HG02981 (cell line): ENCODE measurements around the gene GRIK3.
"Not testable (repeated sequence)": the region's sequence is repeated elsewhere in the genome, so short reads cannot be mapped to it uniquely, and the experiment has no call there.

Source experiments
- ATAC-seq: cut with Tn5 transposase; IDR thresholded peaks from one replicate; pipeline ENCODE4 v1.9.1; 2021; ENCODE audit warnings: mild to moderate bottlenecking, moderate library complexity; ENCODE audit not compliant: unreplicated experiment

The GRIK3 gene

DNA sequence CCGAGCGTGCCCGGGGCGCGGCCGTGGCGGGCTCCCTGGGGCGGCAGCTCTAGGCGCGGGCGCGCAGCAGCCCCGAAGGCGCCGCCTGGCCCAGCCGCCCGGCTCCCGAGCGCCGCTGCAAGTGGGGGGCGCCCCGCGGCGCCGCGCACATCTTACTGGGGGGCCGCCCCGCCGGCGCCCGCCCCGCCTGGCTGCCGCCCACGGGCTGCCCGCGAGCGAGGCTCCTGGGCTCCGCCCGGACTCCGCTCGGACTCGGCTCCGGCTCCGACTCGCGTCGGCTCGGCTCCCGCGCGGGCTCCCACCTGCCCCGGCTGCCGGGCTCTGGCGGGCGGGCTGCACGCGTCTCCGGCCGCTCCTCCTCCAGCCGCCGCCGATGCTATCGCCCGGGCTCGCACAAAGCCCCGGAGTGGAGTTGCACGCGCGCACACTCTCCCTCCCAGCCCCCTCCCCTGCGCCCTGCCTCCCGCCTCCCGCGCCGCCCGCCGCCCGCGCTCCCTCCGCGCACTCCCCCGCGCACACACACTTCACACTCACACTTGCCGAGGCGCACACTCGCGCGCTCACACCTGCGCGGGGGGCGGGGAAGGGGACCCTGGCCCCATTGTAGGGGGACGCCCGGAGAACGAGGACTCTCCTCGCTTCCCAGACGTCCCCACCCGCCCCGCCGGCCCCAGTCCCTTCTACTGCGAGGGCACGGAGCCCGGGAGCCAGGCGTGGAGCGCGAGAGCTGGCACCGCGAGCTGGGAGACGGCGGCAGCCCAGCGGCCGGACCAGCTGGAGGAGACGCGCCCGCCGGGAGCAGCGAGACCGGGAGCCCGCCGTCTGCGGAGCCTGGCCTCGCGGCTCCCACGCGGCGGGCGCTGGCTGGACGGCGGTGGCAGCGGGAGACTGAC, at the start of gene GRIK3:
Gene GRIK3 (minus strand): TSS at position 395 of the 893 bp plus-strand sequence. CDS start 407 bp downstream, outside the sequence.
- no peak for ATAC-seq

DNA sequence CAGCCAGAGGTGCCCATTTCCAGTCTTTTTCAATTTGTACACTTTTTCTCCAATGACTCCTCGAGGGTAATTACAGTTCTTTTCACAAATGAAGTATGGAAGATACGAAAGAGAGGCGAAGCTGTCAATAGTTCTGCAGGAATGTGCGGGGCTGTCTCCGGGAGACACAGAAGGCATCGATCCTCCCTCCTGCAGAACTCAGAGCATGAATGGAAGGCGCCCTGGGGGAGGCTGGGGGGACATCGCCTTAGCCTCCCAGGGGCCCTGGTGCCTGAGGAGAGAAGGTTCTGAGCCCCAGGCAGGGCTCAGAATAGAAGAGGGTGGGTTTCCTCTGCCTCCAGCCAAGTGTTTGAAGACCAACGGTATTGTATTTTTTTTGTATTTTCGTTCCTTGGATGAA, 49.7 kb upstream of the GRIK3 start:
- no peak for ATAC-seq

DNA sequence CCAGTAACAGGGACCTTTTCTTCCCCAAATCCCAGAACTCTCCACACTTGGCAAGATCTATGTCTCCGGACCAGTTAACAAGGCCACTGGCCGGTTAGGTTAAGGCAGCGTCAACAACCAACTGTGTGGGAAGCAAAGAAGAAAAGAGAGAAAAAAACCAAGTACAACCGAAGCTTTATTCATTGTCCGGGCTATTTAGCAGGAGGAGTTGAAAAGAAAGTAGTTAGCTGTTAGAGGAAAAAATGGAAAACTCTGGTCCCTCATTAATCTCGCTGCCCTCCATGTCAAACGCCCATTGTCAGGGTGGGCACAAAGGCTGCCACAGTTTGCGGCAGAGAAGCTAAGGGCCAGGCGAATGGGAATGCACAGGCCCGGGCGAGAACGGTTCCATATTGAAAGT, 49.3 kb upstream of the GRIK3 start:
- no peak for ATAC-seq

DNA sequence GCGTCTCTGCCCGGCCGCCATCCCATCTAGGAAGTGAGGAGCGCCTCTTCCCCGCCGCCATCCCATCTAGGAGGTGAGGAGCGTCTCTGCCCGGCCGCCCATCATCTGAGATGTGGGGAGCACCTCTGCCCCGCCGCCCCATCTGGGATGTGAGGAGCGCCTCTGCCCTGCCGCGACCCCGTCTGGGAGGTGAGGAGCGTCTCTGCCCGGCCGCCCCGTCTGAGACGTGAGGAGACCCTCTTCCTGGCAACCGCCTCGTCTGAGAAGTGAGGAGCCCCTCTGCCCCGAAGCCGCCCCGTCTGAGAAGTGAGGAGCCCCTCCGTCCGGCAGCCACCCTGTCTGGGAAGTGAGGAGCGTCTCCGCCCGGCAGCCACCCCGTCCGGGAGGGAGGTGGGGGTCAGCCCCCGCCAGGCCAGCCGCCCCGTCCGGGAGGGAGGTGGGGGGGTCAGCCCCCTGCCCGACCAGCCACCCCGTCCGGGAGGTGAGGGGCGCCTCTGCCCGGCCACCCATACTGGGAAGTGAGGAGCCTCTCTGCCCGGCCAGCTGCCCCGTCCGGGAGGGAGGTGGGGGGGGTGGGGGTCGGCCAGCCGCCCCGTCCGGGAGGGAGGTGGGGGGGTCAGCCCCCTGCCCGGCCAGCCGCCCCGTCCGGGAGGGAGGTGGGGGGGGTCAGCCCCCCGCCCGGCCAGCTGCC, 46.1 kb upstream of the GRIK3 start:
- not testable (repeated sequence) for ATAC-seq

DNA sequence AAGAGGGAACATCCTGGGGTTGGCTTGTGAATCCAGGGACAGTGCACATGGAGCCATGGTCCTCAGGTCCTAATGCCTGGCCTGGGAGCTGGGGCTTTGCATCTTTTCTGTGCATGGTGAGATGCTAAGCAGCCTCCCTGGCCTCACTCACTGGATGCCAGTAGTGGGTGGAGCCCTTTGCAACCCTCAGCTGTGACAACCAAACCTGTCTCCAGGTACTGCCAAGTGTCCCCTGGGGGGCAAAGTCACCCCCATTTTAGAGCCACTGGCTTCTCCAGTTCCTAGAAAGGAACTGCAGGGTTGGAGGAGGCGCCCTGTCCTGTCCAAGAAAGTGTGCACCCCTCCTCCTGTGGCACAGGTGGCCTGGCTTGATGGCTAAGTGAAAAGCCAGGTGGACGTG, 44.6 kb upstream of the GRIK3 start:
- ATAC-seq = no peak

DNA sequence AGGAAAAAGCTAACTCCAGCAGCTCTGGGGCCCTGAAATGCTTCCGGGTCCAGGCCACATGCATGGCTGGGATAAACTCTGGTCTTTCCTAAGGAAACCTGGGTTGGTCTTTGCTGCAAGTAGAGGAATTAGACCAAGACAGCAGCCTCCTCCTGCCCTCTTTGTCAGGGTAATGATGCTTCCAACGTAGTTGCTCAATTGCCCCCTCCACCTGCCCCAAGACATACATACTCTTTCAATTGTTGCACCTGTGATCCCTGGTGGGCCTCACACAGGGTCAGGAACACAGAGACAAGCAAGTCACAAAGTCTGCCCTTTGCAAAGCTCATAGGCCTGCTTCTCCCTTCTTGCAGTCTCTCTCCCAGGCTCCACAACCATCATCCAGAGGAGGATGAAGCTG, 41.9 kb upstream of the GRIK3 start:
- ATAC-seq = no peak

DNA sequence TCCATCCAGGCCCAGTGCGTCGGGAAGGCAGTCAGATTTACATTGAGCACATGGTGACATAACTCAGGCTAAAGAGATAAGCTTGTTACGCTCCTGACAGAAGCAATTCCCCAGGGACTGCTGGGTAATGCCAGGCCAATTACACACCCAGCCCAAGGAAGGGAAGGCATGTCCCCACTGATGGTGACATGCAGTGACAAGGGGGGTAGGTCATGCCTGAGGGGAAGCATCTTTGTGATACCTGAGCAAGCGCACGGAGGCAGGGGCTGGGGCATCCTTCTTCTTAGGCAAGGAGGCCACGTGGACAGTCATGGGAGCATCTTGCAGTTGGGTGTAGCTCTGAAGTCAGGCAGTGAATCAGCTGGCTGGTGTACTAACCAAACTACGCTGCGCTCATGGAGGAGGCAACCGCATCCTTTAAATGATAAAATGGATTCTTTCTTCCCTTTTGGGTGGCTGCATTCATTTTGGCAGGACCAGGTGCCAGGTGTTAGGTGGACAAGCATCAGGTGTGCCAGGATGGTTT, 39.6 kb upstream of the GRIK3 start:
- ATAC-seq = no peak

DNA sequence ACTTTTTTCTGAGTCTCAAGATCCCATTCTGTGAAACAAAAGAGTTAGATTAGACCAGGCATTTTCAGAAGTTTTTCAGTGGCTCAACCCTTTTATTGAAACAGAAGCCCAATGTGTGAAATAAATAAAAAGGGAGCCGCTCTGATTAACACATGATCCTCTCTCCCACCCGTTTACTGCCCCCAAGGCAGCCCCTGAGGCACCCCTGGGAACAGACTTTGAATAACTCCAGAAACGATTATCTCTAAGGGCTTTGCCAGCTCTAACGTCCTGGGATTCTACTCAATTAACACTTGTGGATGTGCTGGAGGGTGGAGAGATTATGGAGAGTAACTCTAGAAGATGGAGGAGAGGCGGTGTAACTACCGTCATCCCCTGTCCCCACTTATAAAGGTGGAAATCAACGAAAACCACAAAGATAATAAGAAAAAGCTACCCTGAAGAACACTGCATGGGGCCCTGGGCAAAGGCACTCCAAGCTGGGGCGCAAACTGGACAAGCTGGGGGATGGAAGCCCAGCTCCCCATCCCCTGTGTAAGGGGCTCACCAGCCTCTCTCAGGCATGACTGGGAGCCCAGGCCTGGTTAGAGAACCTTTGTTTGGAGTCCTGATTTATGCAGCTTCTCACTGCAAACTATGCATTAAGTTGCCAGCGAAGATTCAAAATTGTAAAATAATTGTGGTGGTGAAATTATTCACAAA, 39.0 kb upstream of the GRIK3 start:
- no peak for ATAC-seq

DNA sequence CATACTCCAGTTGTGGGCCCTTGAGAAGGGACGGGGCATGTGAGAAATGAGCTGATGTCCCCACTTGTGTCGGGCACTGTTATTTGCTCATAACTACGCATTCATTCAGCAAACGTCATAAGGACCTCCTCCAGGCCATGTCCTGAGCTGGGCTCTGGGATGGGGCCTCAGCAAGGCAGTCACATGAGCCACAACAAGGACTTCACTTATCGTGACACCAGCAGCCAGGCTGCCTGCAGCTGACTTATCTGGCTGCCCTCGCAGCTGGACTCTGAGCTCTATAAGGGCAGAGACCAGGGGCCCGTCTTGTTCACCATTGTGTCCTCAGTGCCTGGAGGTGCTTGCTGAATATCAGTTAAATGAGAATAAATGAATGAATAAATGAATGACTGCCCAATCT, 37.5 kb upstream of the GRIK3 start:
- ATAC-seq = no peak

DNA sequence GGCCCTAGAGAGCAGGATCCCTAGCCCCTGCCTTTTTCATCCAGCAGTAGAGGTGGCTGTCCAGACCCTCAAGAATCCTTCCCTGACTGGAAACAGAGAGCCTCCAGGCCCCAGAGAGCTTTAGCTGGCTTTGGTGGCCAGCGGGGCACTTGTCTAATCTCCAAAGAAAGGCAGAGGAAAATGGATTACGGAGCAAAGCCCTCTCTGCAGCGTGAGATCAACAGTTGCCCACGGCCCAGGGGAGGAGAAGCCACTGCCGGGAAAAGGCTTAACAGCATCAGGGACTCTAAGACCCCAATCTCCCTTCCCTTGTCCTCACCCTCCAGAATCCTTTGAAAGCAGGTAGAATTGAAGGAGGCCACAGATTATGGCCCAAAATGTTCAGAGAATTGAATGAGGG, 35.8 kb upstream of the GRIK3 start:
- ATAC-seq = no peak

DNA sequence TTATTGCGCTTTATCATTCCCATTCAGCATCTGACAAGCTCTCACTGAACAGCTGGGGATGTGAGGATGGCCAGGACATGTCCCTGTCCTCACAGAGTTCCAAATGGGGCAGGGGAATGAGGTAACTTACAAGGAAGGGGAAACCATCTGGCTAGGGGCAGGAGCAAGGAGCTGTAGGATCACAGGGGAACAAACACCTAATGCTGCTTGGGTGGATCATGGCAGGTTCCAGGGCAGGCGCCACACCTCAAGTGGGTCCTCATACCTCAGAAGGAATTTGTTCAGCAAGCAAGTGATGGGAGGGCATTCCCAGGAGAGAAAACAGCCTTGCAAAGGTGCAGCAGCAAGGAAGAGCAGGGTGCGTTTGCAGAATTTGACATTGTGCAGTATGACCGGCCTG, 35.1 kb upstream of the GRIK3 start:
- ATAC-seq = no peak

DNA sequence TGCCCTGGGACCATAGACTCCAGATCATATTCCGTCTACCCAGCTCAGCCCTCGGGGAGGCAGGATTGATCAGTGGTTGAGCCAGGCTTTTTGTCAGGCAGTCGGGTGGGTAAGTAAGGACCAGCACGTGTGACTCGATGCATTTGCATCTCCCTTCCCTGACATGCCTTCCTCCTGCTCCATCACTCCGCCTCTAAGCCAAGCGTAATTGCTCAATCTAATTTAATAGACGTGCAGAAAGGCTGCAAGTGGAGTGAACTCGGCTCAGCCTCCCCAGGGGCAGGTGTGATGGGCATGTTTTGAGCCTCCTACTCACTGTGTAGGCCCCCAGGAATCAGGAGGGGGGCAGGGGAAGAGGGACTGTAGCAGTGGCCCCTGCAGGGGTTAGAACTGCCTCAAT, 34.6 kb upstream of the GRIK3 start:
- ATAC-seq = no peak

DNA sequence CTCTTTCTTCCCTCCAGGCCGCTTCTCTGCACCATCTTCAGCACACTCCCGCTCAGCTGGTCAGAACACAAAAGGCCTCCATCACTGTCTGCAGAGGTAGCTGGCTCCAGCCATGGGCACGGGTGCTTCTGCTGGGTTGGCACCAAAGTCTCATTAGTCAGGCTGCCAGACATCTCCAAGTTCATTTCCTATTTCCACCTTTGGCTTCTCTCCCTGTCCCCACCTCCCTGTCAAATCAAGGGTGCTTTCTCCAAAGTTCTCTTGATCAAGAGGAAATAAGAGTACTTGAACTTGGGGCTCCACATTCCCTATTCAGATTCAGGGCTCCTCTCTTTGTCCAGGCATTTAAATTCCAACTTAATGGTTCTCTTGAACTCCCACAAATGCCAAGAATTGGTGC, 33.9 kb upstream of the GRIK3 start:
- ATAC-seq = no peak

DNA sequence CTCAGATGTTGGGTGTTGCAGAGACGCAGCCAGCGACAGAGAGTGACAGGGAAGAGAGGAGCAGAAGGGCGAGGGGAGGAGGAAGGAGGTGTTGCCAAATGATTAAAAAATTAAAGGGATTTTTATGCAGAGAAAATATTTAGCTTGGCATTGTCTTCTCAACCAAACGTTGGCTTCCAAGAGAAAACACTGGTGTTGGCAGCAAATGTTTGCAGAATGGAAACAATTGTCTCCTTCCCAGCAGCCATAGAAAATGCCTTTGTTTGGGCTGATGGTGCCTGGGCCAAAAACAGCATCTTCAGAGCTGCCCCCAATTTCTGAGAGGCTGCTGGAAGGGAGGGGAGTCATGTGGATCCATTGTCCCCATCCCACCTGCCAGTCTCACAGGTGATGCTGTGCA, 29.7 kb upstream of the GRIK3 start:
- ATAC-seq = no peak

DNA sequence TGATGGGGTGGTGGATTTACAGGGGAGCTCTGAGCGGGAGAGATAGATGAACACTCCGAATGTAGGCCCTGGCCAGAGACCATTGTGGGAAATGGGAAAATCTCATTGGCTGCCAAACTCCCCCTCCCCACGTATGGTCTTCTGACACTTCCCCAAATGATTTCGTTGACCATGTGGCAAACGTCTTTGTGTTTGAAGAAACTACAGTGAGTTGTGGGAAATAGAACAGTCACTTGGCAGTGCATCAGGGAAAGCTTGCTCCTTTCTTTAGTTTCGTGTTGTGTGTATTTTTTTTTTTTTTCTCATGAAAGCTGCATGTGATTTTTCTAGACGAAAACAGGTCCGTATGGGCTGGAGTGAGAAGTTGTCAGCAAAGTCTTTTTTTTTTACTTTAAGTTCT, 25.0 kb upstream of the GRIK3 start:
- ATAC-seq = no peak

DNA sequence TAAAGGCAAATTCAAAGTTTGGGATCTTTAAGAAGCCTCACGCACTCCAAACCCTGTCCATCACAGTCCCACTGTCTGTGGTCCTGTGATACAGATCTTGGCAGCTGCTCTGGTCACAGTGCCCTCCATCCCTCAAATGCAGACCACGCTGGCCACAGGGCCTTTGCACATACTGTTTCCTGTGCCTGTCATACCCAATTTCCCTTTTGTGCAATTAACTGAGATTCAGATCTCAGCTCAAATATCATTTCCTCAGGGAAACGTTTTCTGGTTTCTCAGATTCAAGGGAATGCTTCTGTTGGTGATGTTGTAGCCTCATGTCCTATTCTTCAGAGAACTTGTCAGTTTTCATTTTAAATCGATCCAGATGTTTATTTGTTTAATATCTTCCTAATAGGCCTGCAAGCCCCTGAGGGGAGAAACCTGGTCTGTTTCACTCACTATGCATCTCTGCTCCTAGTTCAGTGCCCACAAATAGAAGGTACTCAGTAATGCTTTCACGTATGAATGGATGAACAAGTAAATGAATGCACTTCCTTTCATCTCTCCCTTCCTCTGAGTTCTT, 24.2 kb upstream of the GRIK3 start:
- no peak for ATAC-seq

DNA sequence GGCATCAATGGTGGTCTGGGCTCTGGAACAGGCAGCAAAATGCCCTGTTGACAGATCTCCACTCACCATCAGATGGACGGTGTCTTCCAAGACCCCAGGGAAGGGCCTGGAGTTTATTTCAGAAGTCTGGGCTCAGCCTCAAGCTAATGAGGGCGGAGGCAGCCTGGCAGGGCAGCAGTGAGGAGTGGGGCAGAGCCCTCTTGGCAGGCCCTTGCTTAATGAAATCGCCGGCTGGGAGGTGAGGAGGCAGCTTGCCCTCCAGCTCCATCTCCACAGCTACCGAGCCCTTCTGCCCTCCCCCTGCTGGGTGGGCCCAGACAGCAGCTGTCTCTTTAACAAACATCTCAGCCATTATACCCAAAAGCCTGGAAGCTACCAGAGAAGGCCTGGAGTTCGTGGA, 22.0 kb upstream of the GRIK3 start:
- ATAC-seq = no peak

DNA sequence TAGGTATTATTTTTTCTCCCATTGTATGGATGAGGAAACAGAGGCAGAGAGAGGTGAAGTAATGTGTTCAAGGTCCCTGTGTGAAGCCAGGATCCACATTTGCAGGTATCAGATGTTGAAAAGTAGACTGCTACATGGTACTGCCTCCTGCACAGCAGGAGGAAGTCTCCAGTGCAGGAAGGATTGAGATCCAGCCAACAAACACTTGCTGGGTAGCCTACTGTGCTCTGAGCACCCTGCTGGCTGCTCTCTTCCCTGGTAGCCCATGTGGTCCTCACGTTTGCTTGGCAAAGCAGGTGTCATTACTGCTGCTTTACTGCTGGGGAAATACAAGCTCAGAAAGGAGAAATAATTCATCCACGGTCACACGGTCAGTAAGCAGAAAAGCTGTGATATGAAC, 21.3 kb upstream of the GRIK3 start:
- ATAC-seq = no peak

DNA sequence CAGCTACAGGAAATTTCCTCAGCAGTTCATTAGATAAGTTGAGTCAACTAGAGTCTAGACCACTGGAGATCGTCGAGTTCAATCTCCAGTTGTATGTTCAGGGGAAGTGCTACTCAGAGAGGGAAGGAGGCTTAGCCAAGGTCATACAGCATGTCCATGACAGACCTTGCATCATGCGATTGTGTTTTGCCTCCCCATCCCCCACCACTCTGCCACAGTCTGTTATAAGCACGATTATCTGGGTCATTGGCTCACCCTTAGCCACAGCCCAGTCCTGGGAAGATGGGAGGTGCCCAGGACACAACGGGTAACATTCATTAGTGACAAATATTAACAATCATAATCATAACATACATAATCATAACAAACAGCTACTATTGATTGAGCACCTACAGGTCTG, 18.9 kb upstream of the GRIK3 start:
- no peak for ATAC-seq

DNA sequence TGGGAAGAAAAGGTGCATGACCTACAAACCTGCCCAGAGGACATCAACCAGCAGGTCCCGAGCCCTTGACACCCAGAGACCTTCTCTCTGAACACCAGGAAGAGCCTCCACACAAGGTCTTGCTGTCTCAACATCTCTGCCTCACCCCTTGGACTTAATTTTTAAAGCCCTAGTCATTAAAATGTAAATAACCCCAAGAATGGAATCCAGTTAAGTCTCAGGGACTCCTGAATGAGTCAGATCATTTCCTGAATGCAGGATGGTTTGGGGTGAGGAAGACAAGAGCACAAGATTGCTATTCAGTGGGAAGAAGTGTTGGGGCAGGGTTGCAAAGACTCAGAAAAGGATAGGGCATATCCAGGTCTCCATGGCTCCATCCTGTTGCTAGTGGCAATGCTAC, 17.8 kb upstream of the GRIK3 start:
- no peak for ATAC-seq

DNA sequence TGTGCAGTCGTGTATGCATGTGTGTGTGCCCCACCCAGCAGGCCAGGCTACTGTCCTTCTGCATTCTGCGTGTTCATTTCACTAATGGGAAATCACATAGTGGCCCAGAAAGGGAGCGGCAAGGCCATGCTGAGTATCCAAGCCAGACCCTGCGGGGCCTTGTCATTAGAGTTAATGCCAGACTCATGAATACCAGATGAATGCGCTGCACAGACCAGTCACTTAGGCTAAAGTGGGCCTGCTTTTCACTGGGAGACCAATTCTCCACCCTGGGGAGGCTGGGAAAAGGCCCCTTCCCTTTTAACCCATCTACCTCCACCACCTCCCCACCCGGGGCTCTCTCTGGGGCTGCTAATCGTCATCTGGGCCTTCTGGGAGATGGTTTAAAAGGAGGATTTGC, 17.0 kb upstream of the GRIK3 start:
- ATAC-seq = no peak
